AG10803 (cell line): ENCODE results near the gene FANCI.

Experiments
- DNase-seq: peaks from one replicate; pipeline ENCODE4 v3.0.0; 2010; ENCODE audit warnings: low read depth
- H3K4me3 ChIP-seq: 2 replicates; pipeline ENCODE4 v1.5.1; 2011; ENCODE audit warnings: mild to moderate bottlenecking, low read length, control low read depth
- TF ChIP-seq, protein P1 (sequence below): conservative IDR thresholded peaks from 2 replicates; pipeline ENCODE4 v1.5.1; 2011; ENCODE audit warnings: mild to moderate bottlenecking, low read length, control low read depth, inconsistent platforms

FANCI gene

DNA sequence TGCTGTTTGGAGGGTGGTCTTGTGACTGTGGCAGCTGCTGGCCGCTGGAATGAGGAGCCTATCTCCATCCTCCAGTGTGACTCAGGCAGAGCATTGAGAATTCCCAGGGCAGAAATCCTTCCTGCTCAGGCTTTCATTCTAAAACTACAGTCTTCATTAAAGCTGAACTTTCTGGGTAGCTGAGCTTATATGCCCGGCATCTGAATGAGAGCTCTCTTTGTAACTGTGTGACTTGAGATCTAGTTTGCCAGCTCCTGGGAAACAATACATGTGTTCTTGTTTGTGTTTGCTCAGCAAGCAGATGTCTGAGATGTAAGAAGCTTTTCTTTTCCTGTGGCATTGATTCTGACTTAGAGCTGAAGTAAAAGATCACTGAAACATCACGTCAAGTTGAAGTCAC, 44.8 kb upstream of the FANCI start:
- DNase-seq: no peak
- H3K4me3 ChIP-seq: no peak overlapping the region
- TF ChIP-seq, protein P1, sequence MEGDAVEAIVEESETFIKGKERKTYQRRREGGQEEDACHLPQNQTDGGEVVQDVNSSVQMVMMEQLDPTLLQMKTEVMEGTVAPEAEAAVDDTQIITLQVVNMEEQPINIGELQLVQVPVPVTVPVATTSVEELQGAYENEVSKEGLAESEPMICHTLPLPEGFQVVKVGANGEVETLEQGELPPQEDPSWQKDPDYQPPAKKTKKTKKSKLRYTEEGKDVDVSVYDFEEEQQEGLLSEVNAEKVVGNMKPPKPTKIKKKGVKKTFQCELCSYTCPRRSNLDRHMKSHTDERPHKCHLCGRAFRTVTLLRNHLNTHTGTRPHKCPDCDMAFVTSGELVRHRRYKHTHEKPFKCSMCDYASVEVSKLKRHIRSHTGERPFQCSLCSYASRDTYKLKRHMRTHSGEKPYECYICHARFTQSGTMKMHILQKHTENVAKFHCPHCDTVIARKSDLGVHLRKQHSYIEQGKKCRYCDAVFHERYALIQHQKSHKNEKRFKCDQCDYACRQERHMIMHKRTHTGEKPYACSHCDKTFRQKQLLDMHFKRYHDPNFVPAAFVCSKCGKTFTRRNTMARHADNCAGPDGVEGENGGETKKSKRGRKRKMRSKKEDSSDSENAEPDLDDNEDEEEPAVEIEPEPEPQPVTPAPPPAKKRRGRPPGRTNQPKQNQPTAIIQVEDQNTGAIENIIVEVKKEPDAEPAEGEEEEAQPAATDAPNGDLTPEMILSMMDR: no peak

DNA sequence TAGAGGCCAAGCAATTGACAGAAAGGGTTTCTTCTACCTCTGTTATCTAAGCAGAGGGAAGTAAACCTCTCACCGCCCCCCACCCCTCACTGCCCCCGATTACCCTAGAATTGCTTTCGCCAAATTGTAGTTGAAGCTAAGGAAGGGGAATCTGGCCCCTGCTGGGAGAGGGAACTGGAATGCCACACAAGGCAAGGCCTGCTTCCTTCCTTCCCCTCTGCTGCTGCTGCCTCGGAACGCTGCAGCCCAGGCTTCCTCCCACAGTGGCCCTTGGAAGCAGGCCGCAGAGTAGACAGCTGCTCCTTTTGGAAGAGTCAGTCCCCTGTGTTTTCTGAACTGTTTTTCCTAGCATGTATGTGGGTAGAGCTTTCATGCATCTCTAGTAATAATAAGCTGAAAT, 44.0 kb upstream of the FANCI start:
- no peak overlapping the region for H3K4me3 ChIP-seq
- DNase-seq: no peak
- TF ChIP-seq, protein P1: no peak

DNA sequence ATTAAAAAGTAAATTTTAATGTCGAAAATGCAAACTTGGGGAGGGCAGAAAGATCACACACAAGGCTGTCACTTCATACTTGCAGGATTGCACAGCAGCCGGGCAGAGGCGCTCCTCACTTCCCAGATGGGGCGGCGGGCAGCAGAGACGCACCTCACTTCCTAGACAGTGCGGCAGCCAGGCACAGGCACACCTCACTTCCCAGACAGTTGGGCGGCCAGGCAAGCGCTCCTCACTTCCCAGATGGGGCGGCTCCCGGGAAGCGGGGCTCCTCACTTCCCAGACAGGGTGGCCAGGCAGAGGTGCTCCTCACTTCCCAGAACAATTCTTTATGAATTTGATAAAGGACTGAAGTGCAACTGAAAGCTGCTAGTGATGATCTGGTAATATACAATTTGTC, 43.6 kb upstream of the FANCI start:
- no peak overlapping the region for H3K4me3 ChIP-seq
- TF ChIP-seq, protein P1: no peak
- DNase-seq: no peak

DNA sequence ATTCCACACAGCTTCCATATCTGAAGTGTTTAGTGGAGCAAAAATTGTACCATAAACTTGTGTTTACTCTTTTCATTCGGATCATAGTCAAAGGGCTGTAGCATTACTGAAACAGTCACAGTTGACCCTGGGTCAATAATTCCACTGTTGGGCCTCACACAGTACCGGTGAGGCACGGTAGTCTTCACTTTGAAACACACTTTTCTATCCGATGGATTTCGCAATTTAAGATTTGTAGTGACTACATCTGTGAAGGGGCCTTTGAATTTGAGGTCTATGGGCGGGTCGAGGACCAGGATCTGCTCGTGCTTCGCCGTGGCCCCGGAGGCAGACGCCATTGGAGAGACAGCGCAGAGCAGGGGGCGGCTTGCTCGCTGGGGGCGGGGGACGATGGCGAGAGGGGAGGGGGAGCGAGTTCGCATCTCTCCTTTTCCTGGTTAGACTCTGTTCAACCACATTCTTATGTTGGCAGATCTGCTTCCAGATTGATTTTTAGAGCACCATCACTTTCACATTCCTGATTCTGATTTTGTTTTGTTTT, 42.2 kb upstream of the FANCI start:
- no peak overlapping the region for H3K4me3 ChIP-seq
- TF ChIP-seq, protein P1: no peak
- DNase-seq: no peak

DNA sequence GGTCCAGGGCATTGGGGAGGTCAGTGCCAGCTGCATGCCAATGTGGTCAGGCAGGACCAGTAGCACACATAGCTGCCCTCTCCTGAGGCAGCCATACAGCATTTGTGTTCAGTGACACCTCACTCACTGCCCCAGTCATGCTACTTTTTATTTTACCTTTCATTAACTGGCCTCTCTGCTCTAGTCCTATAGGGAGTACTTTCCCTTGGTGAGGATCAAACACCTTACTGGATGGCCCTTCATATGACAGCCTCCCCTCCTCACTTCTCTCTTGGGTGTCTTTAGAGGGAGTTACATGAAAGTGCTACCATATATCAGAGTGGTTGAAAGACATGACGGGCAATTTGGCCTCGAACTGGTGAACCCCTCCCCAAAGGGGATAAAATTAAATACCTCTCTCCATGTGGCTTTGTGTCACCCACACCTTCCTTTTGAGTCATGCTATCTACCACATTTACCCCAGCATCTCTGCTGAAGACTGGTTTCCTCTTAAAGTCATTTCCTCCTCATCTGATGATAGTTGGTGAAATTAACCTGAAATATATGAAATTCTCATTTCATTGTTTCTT, 40.0 kb upstream of the FANCI start:
- H3K4me3 ChIP-seq: no peak overlapping the region
- no peak for DNase-seq
- TF ChIP-seq, protein P1: no peak

DNA sequence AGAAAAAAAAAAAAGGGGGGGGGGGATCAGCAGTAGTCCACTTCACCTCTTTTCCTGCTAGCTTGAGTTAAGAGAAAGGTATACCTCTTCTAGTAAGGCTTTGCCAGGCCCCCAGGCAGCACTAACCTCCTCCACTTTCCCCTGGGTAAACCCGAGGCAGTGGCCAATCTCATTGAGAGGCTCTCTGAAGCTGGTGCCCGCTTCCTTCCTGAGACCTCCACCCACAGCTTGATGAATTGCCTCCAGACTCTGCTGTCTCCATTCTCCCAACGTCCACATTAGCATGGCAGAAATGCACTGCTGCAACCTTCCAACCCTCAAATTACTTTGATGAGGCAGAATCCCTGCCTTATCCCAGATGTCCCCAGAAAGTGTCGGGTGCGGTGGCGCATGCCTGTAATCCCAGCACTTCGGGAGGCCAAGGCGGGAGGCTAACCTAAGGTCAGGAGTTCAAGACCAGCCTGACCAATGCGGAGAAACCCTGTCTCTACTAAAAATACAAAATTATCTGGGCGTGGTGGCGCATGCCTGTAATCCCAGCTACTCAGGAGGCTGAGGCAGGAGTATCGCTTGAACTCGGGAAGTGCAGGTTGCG, 37.7 kb upstream of the FANCI start:
- H3K4me3 ChIP-seq: no peak overlapping the region
- TF ChIP-seq, protein P1: no peak
- no peak for DNase-seq

DNA sequence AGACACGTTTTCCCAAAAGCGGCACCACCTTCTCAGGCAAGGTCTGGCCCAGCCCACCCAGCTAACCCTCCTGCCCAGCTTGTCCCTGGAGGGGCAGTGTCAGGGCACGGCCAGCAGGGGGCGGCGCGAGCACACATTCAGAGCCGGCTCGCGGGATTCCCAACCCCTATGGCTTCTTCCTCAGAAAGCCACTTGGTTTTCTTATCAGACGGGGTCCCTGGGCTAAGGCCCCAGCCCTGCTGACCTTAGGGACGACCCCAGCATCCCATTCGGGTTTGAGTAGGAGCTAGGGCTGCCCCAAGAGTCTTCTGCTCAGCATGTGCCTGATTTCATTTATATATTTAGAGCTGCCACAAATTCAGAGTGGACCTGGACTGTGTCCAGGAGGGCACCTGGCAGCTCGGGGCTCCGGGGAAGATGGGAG, 36.9 kb upstream of the FANCI start:
- DNase-seq: peak; percentile 51
- TF ChIP-seq, protein P1: peak; percentile 98
- H3K4me3 ChIP-seq: peak overlapping the region; percentile 35
